Tongue (tissue), 2 donors: ENCODE results near the gene CD3E. TPM values are rescaled to one million over a fixed set of nuclear protein-coding genes. Genes with fewer than 3 reads are reported as not detected.
A peak's percentile ranks its signal among the peaks of the same experiment; 100 is the strongest.

ENCODE experiments used
- DNase-seq: peaks from one replicate; pipeline ENCODE4 v3.0.0-alpha.2; 2015
- total RNA-seq: library from RNA; depleted of rRNA; stranded (reverse); fragments of >200 nt; gene quantifications from one replicate; pipeline ENCODE4 v1.2.3, GENCODE V29; 2014

CD3E gene
- total RNA-seq: not detected

DNA sequence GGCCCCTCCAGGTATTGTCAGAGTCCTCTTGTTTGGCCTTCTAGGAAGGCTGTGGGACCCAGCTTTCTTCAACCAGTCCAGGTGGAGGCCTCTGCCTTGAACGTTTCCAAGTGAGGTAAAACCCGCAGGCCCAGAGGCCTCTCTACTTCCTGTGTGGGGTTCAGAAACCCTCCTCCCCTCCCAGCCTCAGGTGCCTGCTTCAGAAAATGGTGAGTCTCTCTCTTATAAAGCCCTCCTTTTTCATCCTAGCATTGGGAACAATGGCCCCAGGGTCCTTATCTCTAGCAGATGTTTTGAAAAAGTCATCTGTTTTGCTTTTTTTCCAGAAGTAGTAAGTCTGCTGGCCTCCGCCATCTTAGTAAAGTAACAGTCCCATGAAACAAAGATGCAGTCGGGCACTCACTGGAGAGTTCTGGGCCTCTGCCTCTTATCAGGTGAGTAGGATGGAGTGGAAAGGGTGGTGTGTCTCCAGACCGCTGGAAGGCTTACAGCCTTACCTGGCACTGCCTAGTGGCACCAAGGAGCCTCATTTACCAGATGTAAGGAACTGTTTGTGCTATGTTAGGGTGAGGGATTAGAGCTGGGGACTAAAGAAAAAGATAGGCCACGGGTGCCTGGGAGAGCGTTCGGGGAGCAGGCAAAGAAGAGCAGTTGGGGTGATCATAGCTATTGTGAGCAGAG lies at the start of gene CD3E:
Gene CD3E, plus strand, starts transcription at position 163 of the 681 bp plus-strand sequence. Its CDS starts 223 bp downstream, at position 386.
- no peak for DNase-seq

DNA sequence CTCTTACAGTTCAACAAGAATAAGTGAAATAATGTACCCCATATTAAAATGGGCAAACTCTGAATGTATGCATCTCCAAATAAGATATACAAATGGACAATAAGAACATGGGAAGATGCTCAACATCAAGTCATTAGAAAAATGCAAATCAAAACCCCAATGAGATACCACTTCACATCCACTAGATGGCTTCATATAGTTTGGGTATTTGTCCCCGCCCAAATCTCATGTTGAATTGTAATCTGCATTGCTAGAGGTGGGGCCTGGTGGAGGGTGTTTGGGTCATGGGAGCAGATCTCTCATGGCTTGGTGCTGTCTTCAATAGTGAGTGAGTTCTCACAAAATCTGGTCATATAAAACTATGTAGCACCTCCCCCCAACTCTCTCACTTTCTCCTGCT lies 46.1 kb upstream of the CD3E start:
- DNase-seq: no peak

DNA sequence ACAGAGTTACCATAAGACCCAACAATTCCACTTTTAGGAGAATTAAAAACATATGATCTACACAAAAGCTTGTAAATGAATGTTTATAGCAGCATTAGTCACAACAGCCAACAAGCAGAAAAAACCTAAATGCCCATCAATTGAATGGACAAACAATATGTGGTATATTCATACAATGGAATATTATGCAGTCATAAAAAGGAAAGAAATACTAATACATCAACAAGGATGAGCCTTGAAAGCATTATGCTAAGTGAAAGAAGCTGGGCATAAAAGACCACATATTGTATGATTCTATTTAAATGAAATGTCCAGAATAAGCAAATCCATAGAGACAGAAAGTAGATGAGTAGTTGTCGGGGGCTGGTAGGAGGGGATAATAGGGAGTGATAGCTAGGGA lies 45.4 kb upstream of the CD3E start:
- DNase-seq: no peak

DNA sequence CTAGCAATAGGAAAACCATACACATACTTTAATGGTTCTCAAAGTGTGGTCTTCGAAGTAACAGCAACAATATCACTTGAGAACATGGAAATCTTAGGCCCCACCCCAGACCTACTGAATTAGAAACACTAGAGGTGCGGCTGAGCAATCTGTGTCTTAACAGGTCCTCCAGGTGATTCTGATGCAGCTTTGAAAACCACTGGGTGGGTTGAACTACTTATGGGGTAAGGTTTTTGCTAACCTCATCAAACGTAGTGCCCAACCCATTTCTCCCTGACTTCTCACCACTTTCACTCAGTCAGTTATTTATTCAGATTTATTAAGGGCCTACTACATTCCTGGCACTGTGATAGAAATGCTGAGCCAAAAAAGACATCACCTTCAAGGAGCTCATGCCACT lies 44.2 kb upstream of the CD3E start:
- no peak for DNase-seq

DNA sequence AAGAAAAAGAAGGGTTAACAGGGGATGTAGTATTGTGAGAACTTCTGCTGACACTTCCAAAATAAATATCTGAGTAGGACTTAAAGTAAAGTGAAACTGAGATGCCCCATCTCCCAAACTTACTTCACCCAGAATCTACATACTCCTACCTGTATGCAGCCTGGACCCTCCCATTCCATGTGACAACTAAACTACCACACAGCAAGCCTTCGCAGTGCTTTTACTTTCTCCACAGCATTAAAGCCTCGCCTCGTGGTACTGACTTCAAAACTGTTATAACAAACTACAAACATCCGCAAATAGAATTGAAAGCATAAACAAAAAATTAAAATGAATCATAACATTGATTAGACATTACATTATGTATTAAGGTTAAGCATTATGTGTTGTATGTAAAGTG lies 41.4 kb upstream of the CD3E start:
- DNase-seq: no peak

DNA sequence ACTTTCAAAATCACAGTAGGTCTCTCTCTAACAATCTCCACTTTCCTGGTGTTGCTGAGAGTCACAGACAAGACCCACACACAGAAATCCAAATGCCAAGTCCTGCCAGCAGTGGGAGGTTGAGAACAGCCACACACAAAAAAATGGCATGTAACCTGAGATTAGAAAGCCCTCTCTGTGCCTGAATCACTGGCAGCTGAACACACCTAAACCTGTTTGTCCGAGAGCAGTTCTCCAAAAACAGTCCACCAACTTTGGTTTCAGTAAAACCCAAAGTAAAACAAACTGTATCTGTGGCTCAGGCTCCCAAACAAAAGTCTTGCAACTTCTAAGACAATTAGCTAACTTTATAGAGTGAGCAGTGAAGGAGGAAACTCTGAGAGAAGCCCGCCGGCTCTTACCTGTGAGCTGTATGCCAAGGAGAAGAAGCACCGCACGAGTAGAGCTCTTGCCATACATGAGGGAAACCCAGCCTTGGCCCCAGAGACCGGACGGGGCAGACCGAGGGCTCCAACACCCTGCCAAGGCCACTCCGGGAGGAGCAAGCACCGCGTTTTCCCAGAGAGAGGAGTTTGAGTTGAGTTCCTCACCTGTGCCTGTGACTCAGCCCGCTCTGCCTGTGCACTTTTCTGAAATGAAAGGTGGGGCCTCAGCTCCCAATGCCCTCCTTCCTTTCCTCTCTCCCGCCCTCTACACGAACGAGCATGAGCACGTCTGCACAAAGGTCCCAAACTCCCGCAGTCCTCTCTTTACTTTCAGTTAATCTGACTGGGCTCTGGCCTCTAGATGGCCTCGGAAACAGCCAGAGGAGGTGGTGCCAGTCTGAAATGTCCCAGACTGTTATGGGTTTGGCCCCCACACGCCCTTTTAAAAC lies 40.6 kb upstream of the CD3E start, which contains the start of gene MPZL2:
Gene MPZL2, minus strand, starts transcription at position 603 of the 874 bp plus-strand sequence. Its CDS starts 144 bp downstream, at position 459.
- DNase-seq: peak; percentile 63

- DNase-seq: no peak
These were observed 39.7 kb upstream of the CD3E start for GRCh38 chr11:118264569-118265465.

DNA sequence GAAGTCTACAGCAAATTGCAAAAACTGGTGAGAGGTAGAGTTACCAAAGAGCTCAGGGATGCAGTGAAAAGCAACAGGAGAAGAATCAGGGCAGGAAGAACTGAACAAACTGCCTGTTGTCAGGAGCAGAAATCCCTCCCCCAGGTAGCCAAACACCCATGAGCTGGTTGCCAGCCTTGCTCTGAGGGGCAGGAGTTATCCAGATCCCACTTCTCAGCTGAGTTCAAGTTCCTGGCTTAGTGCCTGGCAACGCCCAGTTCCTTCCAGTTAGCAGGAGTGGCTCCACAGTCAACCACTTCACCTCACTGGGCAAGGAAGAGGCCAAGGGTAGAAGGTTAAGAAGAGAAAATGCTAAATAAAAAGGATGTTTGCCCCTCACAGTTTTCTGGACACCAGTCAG lies 38.6 kb upstream of the CD3E start:
- no peak for DNase-seq

- no peak for DNase-seq
These were observed 37.0 kb upstream of the CD3E start for GRCh38 chr11:118267486-118267885.

- DNase-seq: no peak
These were observed 32.5 kb upstream of the CD3E start for GRCh38 chr11:118272001-118272400.

DNA sequence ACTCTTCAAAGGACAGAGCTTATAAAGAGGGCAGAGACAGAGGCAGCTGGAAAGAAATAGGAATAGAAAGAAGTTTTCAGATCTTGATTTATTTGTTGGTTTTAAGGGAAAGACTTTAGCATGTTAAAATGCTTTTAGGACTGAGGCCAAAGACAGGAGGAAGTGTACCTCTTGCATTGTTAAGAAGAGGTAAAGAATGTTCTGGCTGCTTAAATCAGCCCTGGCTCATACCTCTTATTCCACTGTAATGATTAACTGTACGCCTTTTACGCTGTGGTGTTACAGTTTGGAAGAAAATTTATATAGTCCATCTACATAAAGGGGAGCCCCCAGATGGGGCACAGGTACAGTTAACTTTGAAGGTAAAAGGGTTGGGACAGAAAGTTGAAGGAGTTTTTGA lies 30.3 kb upstream of the CD3E start:
- no peak for DNase-seq

- no peak for DNase-seq
These were observed 29.4 kb upstream of the CD3E start for GRCh38 chr11:118275176-118275575.

GRCh38 chr11:118276422-118276821 lies 28.1 kb upstream of the CD3E start:
- no peak for DNase-seq

DNA sequence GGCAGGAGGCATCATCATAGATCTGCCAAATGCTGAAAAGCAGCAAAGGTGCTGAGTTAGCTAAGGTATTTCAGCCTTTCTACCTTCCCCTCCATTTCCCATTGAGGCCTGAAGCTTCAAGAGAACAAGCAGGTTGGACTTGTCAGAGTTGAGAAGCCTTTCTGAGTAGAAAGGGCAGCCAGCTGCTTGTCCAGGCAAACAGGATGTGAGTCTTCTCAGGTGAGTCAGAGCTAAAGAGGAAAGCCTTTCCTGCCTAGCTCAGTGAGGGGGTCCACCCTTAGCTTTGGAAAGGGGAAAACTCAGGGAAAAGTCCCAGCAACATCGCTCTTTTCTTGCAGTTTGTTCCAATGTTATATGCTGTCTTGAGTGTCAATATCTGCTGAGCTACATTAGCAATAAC lies 27.2 kb upstream of the CD3E start:
- DNase-seq: no peak

- no peak for DNase-seq
These were observed 23.2 kb upstream of the CD3E start for GRCh38 chr11:118281284-118281683.

GRCh38 chr11:118282606-118283005 lies 21.9 kb upstream of the CD3E start:
- DNase-seq: no peak

- DNase-seq: no peak
These were observed 21.4 kb upstream of the CD3E start for GRCh38 chr11:118283037-118283636.

DNA sequence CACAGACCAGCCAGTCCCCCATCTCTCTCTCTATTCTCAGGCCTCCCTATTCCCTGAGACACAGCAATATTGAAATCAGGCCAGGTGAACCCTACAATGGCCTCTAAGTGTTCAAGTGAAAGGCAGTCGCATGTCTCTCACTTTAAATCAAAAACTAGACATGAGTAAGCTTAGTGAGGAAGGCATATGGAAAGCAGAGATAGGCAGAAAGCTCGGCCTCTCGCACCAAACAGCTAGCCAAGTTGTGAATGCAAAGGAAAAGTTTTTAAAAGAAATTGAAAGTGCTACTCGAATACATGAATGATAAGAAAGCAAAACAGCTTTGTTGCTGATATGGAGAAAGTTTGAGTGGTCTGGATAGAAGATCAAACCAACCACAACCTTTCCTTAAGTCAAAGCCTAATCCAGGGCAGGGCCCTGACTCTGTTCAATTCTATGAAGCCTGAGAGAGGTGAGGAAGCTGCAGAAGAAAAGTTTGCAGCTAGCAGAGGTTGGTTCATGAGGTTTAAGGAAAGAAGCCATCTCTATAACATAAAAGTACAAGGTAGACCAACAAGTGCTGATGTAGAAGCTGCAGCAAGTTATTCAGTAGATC lies 20.7 kb upstream of the CD3E start:
- no peak for DNase-seq

DNA sequence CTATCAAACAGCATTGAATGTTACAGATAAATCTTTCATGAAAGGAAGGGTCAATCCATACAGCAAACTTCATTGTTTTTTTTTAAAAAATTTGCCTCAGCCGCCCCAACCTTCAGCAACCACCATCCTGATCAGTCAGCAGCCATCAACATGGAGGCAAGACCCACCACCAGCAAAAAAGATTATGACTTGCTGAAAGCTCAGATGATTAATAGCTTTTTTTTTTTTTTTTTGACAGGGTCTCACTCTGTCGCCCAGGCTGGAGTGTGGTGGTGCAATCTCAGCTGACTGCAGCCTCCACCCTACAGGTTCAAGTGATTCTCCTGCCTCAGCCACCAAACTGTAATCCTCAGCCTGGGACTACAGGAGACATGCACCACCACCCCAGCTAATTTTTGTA lies 18.0 kb upstream of the CD3E start:
- DNase-seq: no peak

DNA sequence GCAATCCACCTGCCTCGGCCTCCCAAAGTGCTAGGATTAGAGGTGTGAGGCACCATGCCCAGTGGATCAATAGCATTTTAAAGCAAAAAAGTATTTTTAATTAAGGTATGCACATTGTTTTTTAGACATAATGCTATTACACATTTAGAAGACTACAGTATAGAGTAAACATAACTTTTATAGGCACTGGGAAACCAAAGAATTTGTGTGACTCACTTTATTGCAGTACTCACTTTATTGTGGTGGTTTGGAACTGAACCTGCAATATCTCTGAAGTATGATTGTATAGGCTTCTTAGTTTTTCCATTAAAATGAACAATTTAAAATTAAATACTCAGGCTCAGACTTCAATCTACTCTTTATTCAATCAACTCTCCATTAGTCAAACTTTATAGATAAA lies 17.5 kb upstream of the CD3E start:
- DNase-seq: no peak

DNA sequence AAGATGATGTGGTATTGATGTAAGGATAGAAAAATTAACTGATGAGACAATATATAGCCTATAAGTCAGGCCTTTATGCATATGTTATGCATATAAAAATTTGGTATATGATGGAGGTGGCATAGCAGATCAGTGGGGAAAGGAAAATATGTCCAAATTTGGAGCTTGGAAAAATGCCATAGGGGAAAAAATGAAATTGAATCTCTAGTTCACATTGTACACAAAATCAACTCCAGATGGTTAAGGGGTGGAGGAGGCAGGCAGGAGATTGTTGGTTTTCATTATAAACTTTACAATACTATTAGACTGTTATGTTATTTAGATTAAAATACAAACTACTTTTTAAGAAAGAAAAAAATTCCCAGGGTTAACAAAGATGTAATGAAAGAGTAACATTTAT lies 15.1 kb upstream of the CD3E start:
- peak; percentile 27 for DNase-seq

DNA sequence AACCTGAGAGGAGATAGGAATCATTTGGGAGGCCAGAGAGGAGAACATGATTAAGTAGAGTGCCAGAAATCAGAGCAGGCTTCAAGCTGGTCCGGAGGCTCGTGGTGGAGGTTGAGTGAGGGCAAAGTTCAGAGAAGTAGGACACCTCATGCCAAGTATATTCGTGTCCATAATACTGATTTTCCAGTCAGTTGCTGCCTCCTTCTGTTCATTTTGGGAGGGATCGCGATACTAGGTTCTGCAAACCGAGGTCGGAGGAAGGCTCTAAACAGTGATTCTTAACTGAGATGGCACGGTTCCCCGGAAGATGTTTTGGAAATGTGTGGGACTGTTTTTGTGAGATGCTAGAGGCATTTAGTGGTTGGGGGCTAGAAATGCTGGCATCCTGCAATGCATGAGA lies 13.6 kb upstream of the CD3E start:
- peak; percentile 38 for DNase-seq
